KOPT-K1 (cell line): ENCODE measurements around the gene BANP.
"Not testable (repeated sequence)": the region's sequence is repeated elsewhere in the genome, so short reads cannot be mapped to it uniquely, and the experiment has no call there.

Experiments
- H3K27ac ChIP-seq: fragments of 200-600 bp; sonication (generic); 2 replicates; pipeline ENCODE4 v1.5.1; 2016; ENCODE audit warnings: antibody characterized with exemption, mild to moderate bottlenecking, low read depth, low read length; ENCODE audit not compliant: poor library complexity, severe bottlenecking
- H3K36me3 ChIP-seq: fragments of 200-600 bp; sonication (generic); 2 replicates; pipeline ENCODE4 v1.5.1; 2017; ENCODE audit warnings: antibody characterized with exemption, mild to moderate bottlenecking, low read length, moderate library complexity; ENCODE audit not compliant: insufficient read depth
- H3K9me3 ChIP-seq: fragments of 200-600 bp; sonication (generic); 2 replicates; pipeline ENCODE4 v1.5.1; 2017; ENCODE audit warnings: antibody characterized with exemption, low read length, mild to moderate bottlenecking; ENCODE audit not compliant: insufficient read depth, poor library complexity, severe bottlenecking

BANP gene

GRCh38 chr16:88037876-88038525 lies 86.8 kb downstream of the BANP start:
- H3K27ac ChIP-seq, H3K9me3 ChIP-seq: not testable (repeated sequence)
- peaks cover 14% of the 10 kb centered on the region for H3K36me3 ChIP-seq

- H3K27ac ChIP-seq, H3K9me3 ChIP-seq: not testable (repeated sequence)
- H3K36me3 ChIP-seq, result peaks cover 14% of the 10 kb centered on the region
These were observed 87.3 kb downstream of the BANP start for GRCh38 chr16:88038526-88038908.

GRCh38 chr16:88039591-88039990 lies 88.4 kb downstream of the BANP start:
- no peak overlapping the region for H3K27ac ChIP-seq
- H3K9me3 ChIP-seq, result no peaks in the 10 kb centered on the region
- H3K36me3 ChIP-seq, result peaks cover 13% of the 10 kb centered on the region

- H3K9me3 ChIP-seq, H3K27ac ChIP-seq: not testable (repeated sequence)
These were observed 89.1 kb downstream of the BANP start for GRCh38 chr16:88040196-88040876.

GRCh38 chr16:88040877-88041244 lies 89.6 kb downstream of the BANP start:
- not testable (repeated sequence) for H3K9me3 ChIP-seq, H3K36me3 ChIP-seq, H3K27ac ChIP-seq

More at GRCh38 chr16:88040196-88040876, 89.1 kb downstream of the BANP start:
- not testable (repeated sequence) for H3K36me3 ChIP-seq

GRCh38 chr16:88041506-88041905 lies 90.3 kb downstream of the BANP start:
- H3K27ac ChIP-seq, H3K36me3 ChIP-seq, H3K9me3 ChIP-seq: not testable (repeated sequence)

DNA sequence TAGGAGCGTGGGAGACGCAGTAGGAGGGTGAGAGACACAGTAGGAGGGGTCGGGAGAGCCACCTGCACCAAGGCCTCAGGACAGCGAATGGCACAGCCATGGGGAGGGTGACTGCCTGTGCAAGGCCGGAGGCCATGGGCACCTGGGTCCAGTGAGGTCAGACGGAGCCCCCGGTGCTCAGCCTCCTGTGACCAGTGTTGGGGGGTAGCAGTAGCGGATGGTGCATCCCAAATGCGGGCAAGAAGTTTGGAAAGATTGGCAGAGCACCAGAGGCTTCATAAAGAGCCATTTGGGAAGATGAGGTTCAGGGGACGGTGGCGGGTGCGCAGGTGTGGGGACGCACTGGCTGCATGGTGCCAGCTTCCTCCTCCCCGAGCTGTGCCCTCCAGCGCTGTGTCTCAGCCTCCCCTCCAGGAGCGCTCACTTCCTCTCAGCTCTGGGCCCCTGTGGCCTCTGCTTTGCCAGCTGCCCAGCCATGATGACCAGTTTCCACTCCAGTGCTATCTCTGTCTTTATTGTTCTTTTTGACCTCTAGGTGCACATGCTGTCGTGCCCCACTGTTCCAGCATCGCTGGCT lies 90.8 kb downstream of the BANP start:
- not testable (repeated sequence) for H3K27ac ChIP-seq

GRCh38 chr16:88043208-88043910 lies 92.1 kb downstream of the BANP start:
- H3K36me3 ChIP-seq, H3K27ac ChIP-seq, H3K9me3 ChIP-seq: not testable (repeated sequence)

More for the DNA sequence above, 90.8 kb downstream of the BANP start:
- H3K36me3 ChIP-seq, H3K9me3 ChIP-seq: not testable (repeated sequence)

DNA sequence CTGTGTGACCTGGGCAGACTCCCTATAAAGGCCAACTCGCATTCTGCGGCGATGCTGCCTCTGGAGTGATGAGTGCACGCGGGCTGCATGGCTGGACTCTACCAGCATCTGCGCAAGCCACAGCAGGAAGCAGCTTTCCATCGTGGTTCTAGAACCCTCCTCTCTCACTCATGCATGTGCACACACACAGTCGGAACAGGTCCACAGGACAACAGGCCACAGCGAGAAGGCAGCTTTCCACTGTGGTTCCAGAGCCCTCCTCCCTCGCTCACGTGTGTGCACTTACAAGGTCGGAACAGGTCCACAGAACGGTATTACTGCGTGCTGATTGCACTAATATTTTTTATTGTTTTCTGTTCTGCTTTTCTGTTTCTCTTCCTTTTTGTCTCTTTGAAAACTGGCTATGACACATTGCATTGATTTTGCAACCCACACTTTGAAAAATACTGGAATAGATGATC lies 92.9 kb downstream of the BANP start:
- H3K27ac ChIP-seq, H3K9me3 ChIP-seq: not testable (repeated sequence)
- H3K36me3 ChIP-seq, result peaks cover 13% of the 10 kb centered on the region; the same call in 1 of the 2 replicates

DNA sequence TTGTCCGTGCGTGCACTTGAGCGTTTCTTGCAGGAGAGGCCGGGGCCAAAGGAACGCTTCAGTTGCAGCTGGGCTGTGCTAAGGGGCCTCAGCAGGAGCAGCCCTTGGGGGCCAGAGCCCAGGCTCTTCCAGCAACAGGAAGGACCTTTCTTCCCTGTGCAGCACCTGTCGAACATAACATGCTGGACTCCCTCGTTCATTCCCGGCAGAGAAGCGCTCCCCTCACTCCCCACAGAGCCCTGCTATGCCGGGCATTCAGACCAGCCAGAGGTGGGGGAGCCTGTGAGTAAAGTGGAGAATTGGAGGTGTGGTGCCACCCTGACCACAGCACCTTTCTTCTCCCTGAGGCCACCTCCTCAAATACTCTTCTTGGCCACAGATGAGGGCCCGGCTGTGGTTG lies 94.1 kb downstream of the BANP start:
- H3K9me3 ChIP-seq, H3K27ac ChIP-seq: not testable (repeated sequence)
- H3K36me3 ChIP-seq, result peaks cover 22% of the 10 kb centered on the region

DNA sequence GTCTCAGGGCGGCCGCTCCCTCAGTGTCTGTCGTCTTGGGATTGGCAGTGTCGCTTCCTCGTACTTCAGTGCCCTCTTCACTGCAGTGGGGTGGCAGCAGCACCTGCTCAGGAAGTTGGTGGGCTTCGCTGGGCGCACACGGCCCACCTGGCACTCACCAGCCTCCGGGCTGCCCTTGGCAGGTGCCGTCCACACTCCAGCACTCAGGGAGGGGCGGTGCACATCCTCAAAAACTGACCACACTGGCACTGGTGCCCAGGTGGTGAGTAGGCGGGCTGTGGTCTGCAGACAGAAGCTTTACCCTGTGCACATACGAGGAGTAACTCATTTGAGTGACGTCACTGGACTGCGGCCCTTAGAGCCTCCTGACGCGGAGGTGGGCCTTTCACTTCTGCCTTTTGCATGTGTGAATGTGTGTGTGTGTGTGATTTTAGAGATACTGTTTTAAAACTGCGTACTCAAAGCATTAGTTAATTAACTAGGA lies 94.6 kb downstream of the BANP start:
- Histone ChIP-seq H3K9me3 (no peaks in the 10 kb centered on the region), H3K27ac (no peak overlapping the region), H3K36me3 (peaks cover 27% of the 10 kb centered on the region)

- H3K36me3 ChIP-seq, result peaks cover 40% of the 10 kb centered on the region
- H3K27ac ChIP-seq, result no peak overlapping the region
- H3K9me3 ChIP-seq, result no peaks in the 10 kb centered on the region
These were observed 96.2 kb downstream of the BANP start for GRCh38 chr16:88047462-88047861.

DNA sequence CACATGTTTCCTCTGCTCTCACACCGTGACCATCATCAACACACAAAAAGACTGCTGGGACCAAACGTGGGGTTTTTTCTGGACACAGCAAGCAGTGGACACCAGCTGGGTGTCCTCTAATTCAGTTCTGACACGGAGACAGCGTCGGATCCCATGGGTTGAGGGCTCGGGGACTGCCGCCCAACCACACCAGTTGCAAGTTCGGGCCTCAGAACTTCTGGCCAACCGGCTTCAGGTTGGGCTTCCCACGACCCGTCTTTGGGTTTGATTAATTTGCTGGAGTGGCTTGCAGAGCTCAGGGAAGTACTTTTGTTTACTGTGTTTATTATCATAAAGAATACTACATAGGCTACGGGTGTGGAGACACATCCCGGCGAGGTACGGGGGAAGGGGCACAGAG lies 97.8 kb downstream of the BANP start:
- H3K36me3 ChIP-seq, result peaks cover 47% of the 10 kb centered on the region
- no peaks in the 10 kb centered on the region for H3K9me3 ChIP-seq
- no peak overlapping the region for H3K27ac ChIP-seq

- H3K27ac ChIP-seq, result no peak overlapping the region
- no peaks in the 10 kb centered on the region for H3K9me3 ChIP-seq
- H3K36me3 ChIP-seq, result peaks cover 47% of the 10 kb centered on the region
These were observed 98.6 kb downstream of the BANP start for GRCh38 chr16:88049561-88050545.
